ENCODE results near the gene SUPT3H. TPM values are rescaled to one million over a fixed set of nuclear protein-coding genes. Genes with fewer than 3 reads are reported as not detected.
"Not testable (repeated sequence)": the region's sequence is repeated elsewhere in the genome, so short reads cannot be mapped to it uniquely, and the experiment has no call there.

The SUPT3H gene
- total RNA-seq, 4 donors from 2014 or later: 1.1 to 4.7 (median 3.7) TPM

DNA sequence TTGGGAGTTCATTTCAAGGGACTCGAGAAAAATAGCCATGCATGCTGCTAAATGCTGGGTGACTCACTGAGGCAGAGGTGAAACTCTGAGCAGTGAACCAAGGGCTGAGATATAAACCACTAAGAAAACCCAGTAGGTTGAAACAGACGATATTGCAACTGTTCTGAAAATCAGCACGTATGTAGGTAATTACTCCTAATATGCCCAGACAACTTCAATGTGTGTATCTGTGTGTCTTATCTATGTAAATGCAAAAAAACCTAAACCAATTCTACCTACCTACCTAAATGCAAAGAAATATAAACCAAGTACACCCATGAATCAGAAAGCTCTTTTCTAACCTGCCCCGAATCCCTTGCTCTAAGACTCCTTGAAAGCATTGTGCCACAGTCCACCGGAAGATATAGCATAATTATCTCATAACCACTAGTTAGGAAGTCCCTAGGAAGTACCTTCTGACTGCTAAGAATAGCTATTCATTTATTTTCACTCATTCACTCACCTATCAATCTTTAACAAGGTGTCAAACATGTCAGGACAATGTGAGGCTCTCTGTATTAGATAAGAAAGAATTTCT lies 508.3 kb downstream of the SUPT3H start:
- 81% methylated on average over 5 of the region's 5 CpGs for WGBS
- Histone ChIP-seq H3K4me1 (no peaks in the 10 kb centered on the region), H3K36me3 (no peaks in the 10 kb centered on the region), H3K4me3 (no peak overlapping the region), H3K9me3 (no peaks in the 10 kb centered on the region), H3K27ac (no peak overlapping the region), H3K27me3 (no peaks in the 10 kb centered on the region)
- TF ChIP-seq, protein P1, sequence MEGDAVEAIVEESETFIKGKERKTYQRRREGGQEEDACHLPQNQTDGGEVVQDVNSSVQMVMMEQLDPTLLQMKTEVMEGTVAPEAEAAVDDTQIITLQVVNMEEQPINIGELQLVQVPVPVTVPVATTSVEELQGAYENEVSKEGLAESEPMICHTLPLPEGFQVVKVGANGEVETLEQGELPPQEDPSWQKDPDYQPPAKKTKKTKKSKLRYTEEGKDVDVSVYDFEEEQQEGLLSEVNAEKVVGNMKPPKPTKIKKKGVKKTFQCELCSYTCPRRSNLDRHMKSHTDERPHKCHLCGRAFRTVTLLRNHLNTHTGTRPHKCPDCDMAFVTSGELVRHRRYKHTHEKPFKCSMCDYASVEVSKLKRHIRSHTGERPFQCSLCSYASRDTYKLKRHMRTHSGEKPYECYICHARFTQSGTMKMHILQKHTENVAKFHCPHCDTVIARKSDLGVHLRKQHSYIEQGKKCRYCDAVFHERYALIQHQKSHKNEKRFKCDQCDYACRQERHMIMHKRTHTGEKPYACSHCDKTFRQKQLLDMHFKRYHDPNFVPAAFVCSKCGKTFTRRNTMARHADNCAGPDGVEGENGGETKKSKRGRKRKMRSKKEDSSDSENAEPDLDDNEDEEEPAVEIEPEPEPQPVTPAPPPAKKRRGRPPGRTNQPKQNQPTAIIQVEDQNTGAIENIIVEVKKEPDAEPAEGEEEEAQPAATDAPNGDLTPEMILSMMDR (IDR thresholded peaks at IDR 0.05): no peak
- no peak for TF ChIP-seq EP300 (IDR thresholded peaks at IDR 0.05)
- no peak for TF ChIP-seq POLR2A (IDR thresholded peaks at IDR 0.05)
- TF ChIP-seq POLR2AphosphoS5 (IDR thresholded peaks at IDR 0.05): no peak
- DNase-seq (ENCODE audit: low spot score in 2 of 2): no peak

- Histone ChIP-seq H3K9me3 (no peaks in the 10 kb centered on the region), H3K4me1 (no peaks in the 10 kb centered on the region), H3K4me3 (no peak overlapping the region), H3K27me3 (no peaks in the 10 kb centered on the region), H3K27ac (no peak overlapping the region), H3K36me3 (no peaks in the 10 kb centered on the region)
- TF ChIP-seq, protein P1 (IDR thresholded peaks at IDR 0.05): no peak
- TF ChIP-seq EP300 (IDR thresholded peaks at IDR 0.05) (no peak), POLR2A (IDR thresholded peaks at IDR 0.05) (no peak), POLR2AphosphoS5 (IDR thresholded peaks at IDR 0.05) (no peak)
- no peak for DNase-seq (ENCODE audit: low spot score in 2 of 2)
Observed at GRCh38 chr6:44868910-44869309, 508.8 kb downstream of the SUPT3H start.

- TF ChIP-seq, protein P1 (IDR thresholded peaks at IDR 0.05): no peak
- TF ChIP-seq POLR2AphosphoS5 (IDR thresholded peaks at IDR 0.05): no peak
- no peak for TF ChIP-seq EP300 (IDR thresholded peaks at IDR 0.05)
- TF ChIP-seq POLR2A (IDR thresholded peaks at IDR 0.05): no peak
- Histone ChIP-seq H3K4me1 (no peaks in the 10 kb centered on the region), H3K36me3 (no peaks in the 10 kb centered on the region), H3K27me3 (no peaks in the 10 kb centered on the region), H3K27ac (no peak overlapping the region), H3K4me3 (no peak overlapping the region), H3K9me3 (no peaks in the 10 kb centered on the region)
- 86% methylated on average over 2 of the region's 2 CpGs for WGBS
- no peak for DNase-seq (ENCODE audit: low spot score in 2 of 2)
Observed at GRCh38 chr6:44868335-44868668, 509.4 kb downstream of the SUPT3H start.

GRCh38 chr6:44867571-44868334 lies 510.0 kb downstream of the SUPT3H start:
- 92% methylated on average over 7 of the region's 7 CpGs for WGBS
- no peak for TF ChIP-seq POLR2A (IDR thresholded peaks at IDR 0.05)
- TF ChIP-seq EP300 (IDR thresholded peaks at IDR 0.05): no peak
- TF ChIP-seq, protein P1 (IDR thresholded peaks at IDR 0.05): no peak
- no peak for TF ChIP-seq POLR2AphosphoS5 (IDR thresholded peaks at IDR 0.05)

GRCh38 chr6:44865184-44865583 lies 512.5 kb downstream of the SUPT3H start:
- H3K4me1 ChIP-seq; H3K9me3 ChIP-seq; H3K27ac ChIP-seq; H3K4me3 ChIP-seq; DNase-seq (ENCODE audit: low spot score in 2 of 2); H3K36me3 ChIP-seq; H3K27me3 ChIP-seq: not testable (repeated sequence)
- 91% methylated on average over 2 of the region's 2 CpGs for WGBS

More at GRCh38 chr6:44867571-44868334, 510.0 kb downstream of the SUPT3H start:
- no peaks in the 10 kb centered on the region for H3K27me3 ChIP-seq
- no peak for DNase-seq (ENCODE audit: low spot score in 2 of 2)
- H3K27ac ChIP-seq: no peak overlapping the region
- H3K4me1 ChIP-seq: no peaks in the 10 kb centered on the region
- H3K9me3 ChIP-seq: no peaks in the 10 kb centered on the region
- H3K36me3 ChIP-seq: no peaks in the 10 kb centered on the region
- H3K4me3 ChIP-seq: no peak overlapping the region
